Duodenal mucosa (tissue), 2 donors: Measurements from ENCODE around the gene SYNGR3.

Source experiments
- H3K27ac ChIP-seq: one replicate; pipeline ENCODE4 v1.7.0; 2013; ENCODE audit warnings: low read depth, low read length
- H3K27me3 ChIP-seq, 2 donors: one replicate each; pipeline ENCODE4 v1.7.0; 2013; ENCODE audit warnings: low read length in 2 of 2, control low read depth in 1 of 2; ENCODE audit not compliant: insufficient read depth in 2 of 2, control insufficient read depth in 1 of 2
- H3K36me3 ChIP-seq, 2 donors: one replicate each; pipeline ENCODE4 v1.7.0; 2013; ENCODE audit warnings: low read length in 2 of 2, control low read depth in 1 of 2; ENCODE audit not compliant: insufficient read depth in 2 of 2, control insufficient read depth in 1 of 2
- H3K4me1 ChIP-seq, 2 donors: one replicate each; pipeline ENCODE4 v1.7.0; 2013; ENCODE audit warnings: low read length in 2 of 2, control low read depth in 1 of 2; ENCODE audit not compliant: insufficient read depth in 2 of 2, control insufficient read depth in 1 of 2
- H3K4me3 ChIP-seq, 2 donors: one replicate each; pipeline ENCODE4 v1.7.0; 2013; ENCODE audit warnings: low read length in 2 of 2, low read depth in 1 of 2
- H3K9ac ChIP-seq, 2 donors: one replicate each; pipeline ENCODE4 v1.7.0; 2013; ENCODE audit warnings: low read length in 2 of 2, low read depth in 1 of 2
- H3K9me3 ChIP-seq, 2 donors: one replicate each; pipeline ENCODE4 v1.7.0; 2013; ENCODE audit warnings: low read length in 2 of 2, control low read depth in 1 of 2; ENCODE audit not compliant: control insufficient read depth in 1 of 2

The SYNGR3 gene

DNA sequence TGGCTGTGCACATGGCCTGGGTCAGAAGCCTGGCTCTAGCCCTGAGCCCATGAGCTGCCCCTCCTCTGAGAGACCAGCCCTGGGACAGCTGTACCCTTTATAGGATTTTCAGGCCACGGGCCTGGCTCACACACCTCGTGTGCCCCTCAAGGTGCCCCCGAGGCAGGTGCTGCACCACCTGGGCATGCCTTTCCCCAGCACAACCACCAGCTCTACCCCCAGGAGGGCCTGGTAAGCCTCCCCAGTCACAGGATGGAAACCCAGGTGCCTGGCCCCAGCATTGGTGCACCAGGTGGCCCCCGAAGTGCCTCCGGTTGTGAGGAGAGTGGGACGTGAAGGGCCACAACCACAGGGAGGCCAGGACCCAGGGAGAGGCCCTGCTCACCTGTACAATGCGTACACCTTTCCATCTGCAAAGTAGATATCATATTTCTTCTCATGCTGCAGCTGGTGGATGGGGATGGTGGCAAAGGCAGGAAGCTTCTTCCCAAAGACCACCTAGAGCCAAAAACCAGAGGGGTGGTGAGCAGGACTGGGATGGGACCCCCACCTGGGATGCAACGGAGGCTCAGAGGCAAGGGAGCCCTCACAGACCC is 13.6 kb downstream of the SYNGR3 start:
- Histone ChIP-seq H3K27me3 (no peaks in the 10 kb centered on the region), H3K4me1 (peaks cover 21 to 29% of the 10 kb centered on the region in 2 donors), H3K36me3 (peaks cover 16 to 54% of the 10 kb centered on the region in 2 donors), H3K4me3 (no peak overlapping the region), H3K9ac (no peak overlapping the region), H3K27ac (no peak overlapping the region), H3K9me3 (no peaks in the 10 kb centered on the region)

DNA sequence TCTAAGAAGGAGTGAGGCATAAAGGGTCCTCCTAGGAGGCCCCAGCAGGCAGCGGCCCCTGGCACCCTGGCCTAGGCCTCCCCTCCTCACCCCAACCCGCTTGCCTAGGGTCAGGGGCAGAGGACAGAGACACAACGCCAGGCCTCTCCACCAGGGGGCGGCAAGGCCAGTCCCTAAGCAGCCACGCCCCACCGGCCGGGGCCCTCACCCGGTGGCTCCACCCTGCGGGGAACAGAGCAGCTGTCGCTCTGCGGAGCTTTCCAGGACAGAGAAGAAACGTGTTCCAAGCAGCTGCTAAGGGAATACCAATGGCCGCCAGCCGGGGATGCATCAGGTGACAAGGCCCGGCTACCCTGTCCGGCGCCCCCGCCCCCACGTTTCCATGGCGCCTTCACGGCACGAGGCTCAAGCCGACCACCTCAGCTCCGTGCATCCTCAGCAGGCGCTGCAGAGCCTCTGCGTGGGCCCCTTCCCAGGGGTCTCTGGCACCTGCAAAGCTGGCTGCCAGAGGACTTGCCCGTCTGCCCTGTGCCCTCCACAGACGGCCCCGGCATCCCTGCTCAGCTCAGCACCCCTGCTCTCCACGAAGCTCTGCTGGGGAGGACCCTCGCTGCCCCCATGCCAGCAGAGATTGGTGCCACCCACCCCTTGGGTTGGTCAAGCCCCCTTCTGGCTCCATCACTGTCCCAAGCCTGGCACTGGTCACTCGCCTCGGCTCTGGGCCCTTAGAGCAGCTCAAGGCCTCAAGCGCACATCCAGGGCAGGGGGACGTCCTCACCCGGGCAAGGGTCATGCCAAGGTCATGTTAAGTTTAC is 14.3 kb downstream of the SYNGR3 start:
- H3K4me1 ChIP-seq: peaks cover 28 to 36% of the 10 kb centered on the region in 2 donors
- H3K27ac ChIP-seq: peak overlapping the region; percentile 20
- H3K9ac ChIP-seq: no peak overlapping the region
- no peaks in the 10 kb centered on the region for H3K27me3 ChIP-seq
- H3K9me3 ChIP-seq: no peaks in the 10 kb centered on the region
- peak overlapping the region in 1 of 2 donors; percentile 7 for H3K4me3 ChIP-seq
- peaks cover 16 to 50% of the 10 kb centered on the region in 2 donors for H3K36me3 ChIP-seq

DNA sequence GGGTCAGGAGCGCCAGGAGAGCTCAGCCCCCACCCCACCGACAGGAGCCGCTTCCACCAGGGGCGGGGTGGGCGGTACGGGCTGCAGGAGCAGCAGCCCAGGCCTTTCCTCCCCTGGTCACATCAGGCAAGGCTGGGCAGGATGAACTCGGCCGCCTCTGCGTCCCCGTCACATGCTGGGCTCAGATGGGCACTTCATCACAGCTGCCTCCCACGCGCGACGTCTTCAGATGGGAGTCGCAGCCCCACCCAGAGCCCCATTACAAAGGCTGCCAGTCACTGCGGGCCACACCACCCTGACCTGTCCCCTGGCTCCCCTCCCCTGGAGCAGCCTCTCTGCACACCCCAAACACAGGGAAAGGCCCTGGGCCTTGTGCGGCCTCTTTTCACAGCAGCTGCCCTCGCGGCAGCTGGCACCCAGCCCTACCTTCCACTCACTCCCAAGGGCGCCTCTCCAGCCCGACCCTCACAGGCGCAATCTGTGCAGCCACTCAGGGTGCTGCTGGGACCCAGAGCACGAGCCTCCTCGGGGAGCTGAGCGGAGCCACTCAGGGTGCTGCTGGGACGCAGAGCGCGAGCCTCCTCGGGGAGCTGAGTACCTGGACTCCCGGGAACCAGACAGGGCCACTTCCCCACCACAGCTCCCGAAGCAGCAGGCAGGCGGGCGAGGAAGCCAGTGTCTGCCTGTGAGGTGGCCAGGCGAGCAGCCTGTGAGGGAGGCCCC is 15.2 kb downstream of the SYNGR3 start:
- Histone ChIP-seq H3K4me1 (peaks cover 28 to 37% of the 10 kb centered on the region in 2 donors), H3K27ac (no peak overlapping the region), H3K9ac (no peak overlapping the region), H3K36me3 (peaks cover 16 to 41% of the 10 kb centered on the region in 2 donors), H3K4me3 (no peak overlapping the region), H3K27me3 (no peaks in the 10 kb centered on the region), H3K9me3 (no peaks in the 10 kb centered on the region)

DNA sequence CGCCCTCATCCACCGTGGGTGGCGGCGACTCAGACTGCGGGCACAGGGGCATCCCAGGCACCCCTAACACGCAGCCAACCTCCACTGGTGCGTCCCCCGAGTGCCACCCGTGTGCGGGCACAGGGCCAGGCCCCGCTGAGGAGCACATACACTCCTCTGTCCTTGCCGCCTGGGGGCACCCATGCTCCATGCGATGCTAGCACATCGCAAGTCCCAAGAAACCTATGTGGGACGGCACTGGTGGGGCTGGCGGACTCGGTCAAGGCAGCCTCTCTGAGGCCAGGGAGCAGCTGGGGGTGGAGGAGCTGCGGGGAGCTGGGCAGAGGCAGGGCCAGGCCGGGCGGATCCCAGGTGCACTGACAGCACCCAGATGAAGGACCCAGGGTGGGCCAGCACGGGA is 15.9 kb downstream of the SYNGR3 start:
- peaks cover 34 to 43% of the 10 kb centered on the region in 2 donors for H3K4me1 ChIP-seq
- H3K27me3 ChIP-seq: no peaks in the 10 kb centered on the region
- H3K9ac ChIP-seq: no peak overlapping the region
- H3K36me3 ChIP-seq: peaks cover 16 to 35% of the 10 kb centered on the region in 2 donors
- no peak overlapping the region for H3K4me3 ChIP-seq
- H3K27ac ChIP-seq: no peak overlapping the region
- no peaks in the 10 kb centered on the region for H3K9me3 ChIP-seq

DNA sequence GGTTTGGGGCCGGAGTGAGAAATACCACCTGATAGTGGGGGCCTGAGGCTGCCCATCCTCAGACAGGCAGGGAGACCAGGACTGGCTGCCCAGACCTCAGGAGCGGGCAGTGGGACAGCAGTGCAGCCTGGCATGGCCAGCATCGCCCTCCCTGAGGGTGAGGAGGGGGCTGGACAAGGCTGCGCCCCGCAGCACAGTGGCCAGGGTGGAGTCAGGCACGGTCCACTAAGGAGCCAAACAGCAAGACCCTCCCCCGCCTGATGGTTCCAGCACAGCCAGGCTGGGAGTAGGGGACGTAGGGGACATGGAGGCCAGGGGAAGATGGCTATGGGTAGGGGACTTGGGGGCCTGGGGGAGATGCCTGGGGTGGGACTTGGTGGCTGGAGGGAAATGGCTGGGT is 16.5 kb downstream of the SYNGR3 start:
- Histone ChIP-seq H3K4me3 (no peak overlapping the region), H3K4me1 (peaks cover 35 to 44% of the 10 kb centered on the region in 2 donors), H3K9me3 (no peaks in the 10 kb centered on the region), H3K36me3 (peaks cover 12 to 28% of the 10 kb centered on the region in 2 donors), H3K27ac (no peak overlapping the region), H3K27me3 (no peaks in the 10 kb centered on the region), H3K9ac (no peak overlapping the region)

DNA sequence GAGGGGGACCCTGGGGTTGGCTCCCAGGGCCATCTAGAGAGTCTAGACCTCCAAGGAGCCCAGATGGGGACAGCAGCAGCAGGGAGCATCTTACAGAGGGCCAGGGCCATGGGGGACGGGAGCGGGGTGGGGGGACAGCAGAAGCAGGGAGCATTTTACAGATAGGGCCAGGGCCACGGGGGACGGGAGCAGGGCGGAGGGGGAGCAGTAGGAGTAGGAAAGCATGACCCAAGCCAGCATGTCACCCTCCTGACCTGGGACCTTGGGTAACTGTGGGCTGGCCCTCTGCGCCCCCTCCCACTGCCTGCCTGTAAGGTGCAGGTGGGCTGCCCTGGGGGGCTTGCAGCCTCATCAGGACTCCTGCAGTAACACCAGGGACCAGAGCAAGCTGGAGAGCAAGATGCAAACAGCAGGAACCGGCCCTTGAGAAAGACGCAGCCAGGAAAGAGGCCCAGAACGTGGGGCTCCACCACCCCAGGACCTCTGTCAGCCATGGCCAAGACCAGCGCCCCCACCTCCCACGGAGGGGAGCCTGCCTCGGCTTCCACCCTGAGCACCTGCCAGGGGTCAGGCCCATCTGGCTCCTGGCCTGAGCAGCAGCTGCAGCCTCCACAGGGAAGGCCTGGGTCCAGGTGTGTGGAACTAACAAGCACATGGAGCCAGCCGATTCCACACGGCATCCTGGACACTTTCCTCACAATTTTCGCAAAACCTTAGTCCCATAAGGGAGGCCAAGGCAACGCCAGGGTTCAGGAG is 17.5 kb downstream of the SYNGR3 start:
- H3K27ac ChIP-seq: no peak overlapping the region
- no peaks in the 10 kb centered on the region for H3K27me3 ChIP-seq
- H3K4me1 ChIP-seq: peaks cover 35 to 44% of the 10 kb centered on the region in 2 donors
- H3K9ac ChIP-seq: peak overlapping the region; percentile 87 to 92
- H3K4me3 ChIP-seq: peak overlapping the region; percentile 79 to 83
- no peaks in the 10 kb centered on the region for H3K9me3 ChIP-seq
- H3K36me3 ChIP-seq: peaks cover 2 to 19% of the 10 kb centered on the region in 2 donors

DNA sequence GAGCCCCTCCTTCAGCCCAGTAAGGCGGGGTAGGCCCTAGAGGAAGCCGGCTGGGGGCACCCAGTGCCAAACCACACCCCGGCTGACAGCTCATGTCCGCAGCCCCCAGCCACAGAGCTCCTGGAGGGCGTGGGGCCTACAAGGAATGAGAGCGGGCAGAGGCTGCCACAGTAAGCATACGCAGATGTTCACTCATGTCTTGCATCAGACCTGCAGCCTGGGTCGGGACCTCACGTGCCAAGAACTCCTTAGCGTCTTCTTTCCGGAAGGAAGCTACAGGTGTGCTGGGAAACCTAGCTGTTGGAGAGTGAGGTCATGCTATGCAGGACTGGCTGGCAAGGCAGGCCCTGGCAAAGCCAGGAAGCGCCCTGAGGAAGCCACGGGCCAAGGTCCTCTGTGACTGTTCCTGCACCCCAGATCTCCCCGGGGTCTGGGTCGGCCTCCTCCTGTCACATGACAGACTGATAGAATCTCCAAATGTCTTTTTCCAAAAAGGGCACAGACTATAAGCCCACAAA is 18.3 kb downstream of the SYNGR3 start:
- Histone ChIP-seq H3K4me3 (peak overlapping the region; percentile 79 to 83), H3K9ac (peak overlapping the region; percentile 87 to 92)

DNA sequence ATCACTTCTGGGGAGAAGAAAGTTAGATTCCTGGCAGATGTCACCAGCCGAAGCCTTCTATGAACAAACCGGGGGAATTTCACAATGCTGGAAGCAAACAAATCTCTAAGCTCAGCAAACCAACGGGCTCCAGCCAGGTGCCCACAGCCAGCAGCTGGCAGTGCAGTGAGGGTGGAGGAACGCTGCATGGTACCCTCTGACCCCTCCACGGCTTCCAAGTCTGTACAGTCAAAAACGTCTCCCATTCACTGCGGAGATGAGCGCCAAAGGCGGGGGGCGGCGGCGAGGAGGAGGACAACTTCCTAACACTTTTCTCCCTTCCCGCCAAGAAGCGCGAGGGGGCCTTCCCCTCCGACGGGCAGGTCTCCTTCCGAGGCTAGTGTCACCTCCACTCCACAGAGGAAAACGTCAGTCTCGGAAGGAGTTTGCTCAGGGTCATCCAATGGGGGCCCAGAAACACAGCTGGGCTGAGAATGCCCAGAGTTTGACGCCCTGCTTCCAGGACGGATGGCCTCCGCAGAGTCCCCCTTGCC is 18.9 kb downstream of the SYNGR3 start:
- H3K4me1 ChIP-seq: peaks cover 35 to 44% of the 10 kb centered on the region in 2 donors
- peak overlapping the region; percentile 70 for H3K27ac ChIP-seq
- peak overlapping the region; percentile 87 to 92 for H3K9ac ChIP-seq
- H3K4me3 ChIP-seq: peak overlapping the region; percentile 79 to 83
- H3K36me3 ChIP-seq: peaks cover 0 to 4% of the 10 kb centered on the region in 2 donors
- H3K9me3 ChIP-seq: no peaks in the 10 kb centered on the region
- H3K27me3 ChIP-seq: no peaks in the 10 kb centered on the region

More for the DNA sequence above, 18.3 kb downstream of the SYNGR3 start:
- H3K27me3 ChIP-seq: no peaks in the 10 kb centered on the region
- peaks cover 35 to 44% of the 10 kb centered on the region in 2 donors for H3K4me1 ChIP-seq
- peak overlapping the region; percentile 70 for H3K27ac ChIP-seq
- no peaks in the 10 kb centered on the region for H3K9me3 ChIP-seq
- peaks cover 0 to 10% of the 10 kb centered on the region in 2 donors for H3K36me3 ChIP-seq

DNA sequence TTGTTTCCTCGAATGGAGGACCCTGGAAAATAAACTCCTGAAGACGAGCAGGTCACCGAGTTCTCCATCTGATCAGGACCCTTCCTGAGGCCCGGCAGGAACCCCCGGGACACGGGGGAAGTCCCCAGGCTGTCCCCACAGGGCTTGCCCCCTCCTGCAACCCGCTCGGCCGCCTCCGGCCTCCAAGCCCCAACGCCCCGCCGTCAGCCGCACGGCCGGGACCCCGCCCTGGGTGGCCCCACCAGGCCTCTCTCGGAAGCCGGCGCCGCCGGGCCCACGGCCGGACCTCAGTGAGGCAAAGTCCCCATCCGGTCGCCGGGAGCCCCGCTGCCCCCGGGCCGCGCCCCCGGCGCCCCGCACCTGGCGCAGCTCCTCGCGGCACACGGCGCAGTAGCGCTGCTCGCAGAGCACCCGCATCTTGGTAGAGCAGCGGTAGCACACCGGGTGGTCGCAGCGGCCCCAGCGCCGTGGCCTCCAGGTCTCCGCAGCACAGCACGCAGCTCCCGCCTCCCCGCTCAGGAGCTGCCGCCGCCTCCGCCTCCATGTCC is 19.5 kb downstream of the SYNGR3 start:
- Histone ChIP-seq H3K4me1 (peaks cover 31 to 39% of the 10 kb centered on the region in 2 donors), H3K9me3 (no peaks in the 10 kb centered on the region), H3K9ac (peak overlapping the region; percentile 87 to 92), H3K36me3 (peaks cover 0 to 4% of the 10 kb centered on the region in 2 donors), H3K4me3 (peak overlapping the region; percentile 79 to 83), H3K27ac (peak overlapping the region; percentile 70), H3K27me3 (no peaks in the 10 kb centered on the region)
